GM12872 (cell line): ENCODE data around the gene LMO1.

ENCODE experiments used
- TF ChIP-seq, protein P1 (sequence below): IDR thresholded peaks from 3 replicates; pipeline ENCODE4 v1.5.1; 2011; ENCODE audit warnings: low read depth, mild to moderate bottlenecking, low read length, moderate library complexity; ENCODE audit not compliant: insufficient read depth

The LMO1 gene

GRCh38 chr11:8221917-8222495 lies 41.7 kb downstream of the LMO1 start:
- TF ChIP-seq, protein P1, sequence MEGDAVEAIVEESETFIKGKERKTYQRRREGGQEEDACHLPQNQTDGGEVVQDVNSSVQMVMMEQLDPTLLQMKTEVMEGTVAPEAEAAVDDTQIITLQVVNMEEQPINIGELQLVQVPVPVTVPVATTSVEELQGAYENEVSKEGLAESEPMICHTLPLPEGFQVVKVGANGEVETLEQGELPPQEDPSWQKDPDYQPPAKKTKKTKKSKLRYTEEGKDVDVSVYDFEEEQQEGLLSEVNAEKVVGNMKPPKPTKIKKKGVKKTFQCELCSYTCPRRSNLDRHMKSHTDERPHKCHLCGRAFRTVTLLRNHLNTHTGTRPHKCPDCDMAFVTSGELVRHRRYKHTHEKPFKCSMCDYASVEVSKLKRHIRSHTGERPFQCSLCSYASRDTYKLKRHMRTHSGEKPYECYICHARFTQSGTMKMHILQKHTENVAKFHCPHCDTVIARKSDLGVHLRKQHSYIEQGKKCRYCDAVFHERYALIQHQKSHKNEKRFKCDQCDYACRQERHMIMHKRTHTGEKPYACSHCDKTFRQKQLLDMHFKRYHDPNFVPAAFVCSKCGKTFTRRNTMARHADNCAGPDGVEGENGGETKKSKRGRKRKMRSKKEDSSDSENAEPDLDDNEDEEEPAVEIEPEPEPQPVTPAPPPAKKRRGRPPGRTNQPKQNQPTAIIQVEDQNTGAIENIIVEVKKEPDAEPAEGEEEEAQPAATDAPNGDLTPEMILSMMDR, result no peak

DNA sequence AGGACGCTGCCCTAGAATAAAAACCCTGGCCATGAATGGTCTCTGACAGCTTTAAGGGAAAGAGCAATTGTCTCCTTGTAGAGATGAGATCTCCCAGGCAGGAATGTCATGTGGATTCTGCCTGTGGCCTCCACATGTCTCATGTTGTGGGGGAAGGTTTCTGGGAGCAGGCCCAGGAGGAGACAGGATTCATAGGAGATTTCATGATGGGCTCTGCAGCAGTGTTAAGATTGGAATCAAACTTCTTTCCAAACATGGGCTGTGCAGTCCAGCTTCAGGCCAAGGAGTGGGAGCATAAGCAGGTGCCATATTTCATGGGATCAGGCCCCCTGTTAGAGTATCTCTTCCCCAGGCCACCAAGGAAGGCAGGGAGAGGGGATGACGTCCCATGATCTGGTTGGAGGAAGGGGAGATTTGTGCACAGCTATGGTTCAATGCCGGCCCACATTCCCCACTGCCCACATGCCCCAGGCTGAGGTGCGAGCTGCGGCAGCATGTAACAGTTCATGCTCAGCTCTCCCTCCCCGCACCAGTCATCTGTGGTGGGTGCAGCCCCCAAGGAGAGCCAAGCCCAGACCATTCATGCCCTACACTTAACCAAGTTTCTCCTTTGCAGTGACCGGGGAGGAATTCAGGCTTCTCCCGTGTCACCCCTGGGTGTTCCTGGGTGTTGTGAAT lies 42.5 kb downstream of the LMO1 start:
- TF ChIP-seq, protein P1, result no peak

DNA sequence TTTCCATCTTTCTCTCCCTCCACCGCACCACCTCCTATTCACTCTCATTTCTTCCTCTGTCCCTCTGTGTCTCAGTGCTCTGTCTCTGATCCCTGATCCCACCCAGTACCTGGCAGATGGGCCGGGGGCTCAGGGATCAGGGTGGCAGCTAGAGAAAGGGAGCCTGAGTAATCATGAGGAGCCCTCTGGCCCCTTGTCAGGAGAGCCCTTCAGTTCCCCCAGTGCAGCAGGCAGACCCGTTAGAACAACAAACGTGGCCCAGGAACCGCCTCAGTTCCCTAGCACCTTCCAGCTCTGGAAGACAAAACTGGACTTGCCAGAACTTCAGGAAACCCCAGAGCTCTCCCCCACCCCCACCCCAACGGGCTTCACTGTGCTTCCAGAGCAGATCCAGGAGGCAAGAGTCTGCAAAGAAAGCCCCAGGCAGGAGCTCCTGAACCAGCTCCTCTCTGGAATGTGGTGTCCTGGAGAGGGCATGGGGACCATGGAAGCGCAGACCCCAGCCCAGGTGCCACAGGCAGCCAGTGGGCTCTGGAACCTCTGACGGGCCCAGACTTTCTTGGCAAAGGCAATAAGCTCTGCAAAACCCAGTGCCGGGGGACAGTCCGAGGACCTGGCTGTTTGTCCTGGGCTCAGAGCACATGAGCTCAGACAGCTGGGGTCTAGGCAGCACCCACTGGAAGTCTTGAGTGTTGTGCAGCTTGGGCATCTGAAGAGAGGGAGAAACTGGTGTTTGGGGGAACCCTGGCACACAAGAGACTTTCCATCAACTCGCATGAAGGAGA lies 43.2 kb downstream of the LMO1 start:
- TF ChIP-seq, protein P1, result no peak

DNA sequence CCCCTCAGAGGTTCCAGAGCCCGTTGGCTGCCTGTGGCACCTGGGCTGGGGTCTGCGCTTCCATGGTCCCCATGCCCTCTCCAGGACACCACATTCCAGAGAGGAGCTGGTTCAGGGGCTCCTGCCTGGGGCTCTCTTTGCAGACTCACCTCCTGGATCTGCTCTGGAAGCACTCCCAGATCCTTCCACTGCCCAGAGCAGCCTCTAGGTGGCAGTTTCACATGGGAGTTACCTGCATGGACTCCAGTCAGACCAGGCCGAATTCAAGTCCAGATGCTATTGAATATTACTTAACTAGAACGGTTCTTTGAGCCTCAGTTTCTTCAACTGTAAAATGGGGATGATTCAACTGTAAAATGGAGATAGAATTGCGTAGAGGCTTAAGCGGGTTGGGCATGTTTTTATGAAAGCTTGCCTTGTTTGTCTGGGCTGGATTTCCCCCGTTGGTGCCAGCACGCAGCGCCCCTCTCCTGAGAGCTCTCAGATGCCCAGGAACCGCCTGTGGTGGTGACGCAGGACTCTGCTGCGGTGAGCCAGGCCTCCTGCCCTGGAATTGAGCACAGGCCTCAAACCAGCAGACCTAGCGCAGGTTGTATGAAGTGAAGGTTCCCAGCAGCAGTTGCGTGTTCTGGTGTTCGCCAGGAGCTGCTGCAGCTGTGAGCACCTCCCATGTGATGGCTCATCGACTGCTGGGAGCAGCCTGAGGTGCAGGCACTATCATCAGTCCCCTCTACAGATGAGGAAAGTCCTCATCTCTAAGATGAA lies 44.2 kb downstream of the LMO1 start:
- TF ChIP-seq, protein P1, result peak; percentile 86

GRCh38 chr11:8218840-8219239 lies 44.8 kb downstream of the LMO1 start:
- TF ChIP-seq, protein P1, result no peak

DNA sequence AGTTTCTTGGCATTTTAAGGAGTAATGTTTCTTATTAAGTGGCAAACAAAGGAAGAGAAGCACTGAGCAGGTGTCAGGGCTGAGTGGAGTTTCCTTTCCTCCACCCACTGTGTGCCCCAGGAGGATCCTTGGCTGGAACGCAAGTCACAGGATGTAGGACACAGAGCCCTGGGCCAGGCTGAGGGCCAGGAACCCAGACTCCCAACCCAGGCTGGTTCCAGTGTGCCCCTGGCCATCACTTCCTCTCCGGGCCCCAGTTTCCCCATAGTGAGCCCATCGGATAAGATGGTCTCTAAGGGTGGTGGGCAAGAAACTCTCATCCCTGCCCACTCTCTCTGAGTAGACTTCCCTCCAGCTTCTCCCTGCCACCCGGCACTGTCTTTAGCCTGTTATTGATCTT lies 45.3 kb downstream of the LMO1 start:
- TF ChIP-seq, protein P1, result no peak

DNA sequence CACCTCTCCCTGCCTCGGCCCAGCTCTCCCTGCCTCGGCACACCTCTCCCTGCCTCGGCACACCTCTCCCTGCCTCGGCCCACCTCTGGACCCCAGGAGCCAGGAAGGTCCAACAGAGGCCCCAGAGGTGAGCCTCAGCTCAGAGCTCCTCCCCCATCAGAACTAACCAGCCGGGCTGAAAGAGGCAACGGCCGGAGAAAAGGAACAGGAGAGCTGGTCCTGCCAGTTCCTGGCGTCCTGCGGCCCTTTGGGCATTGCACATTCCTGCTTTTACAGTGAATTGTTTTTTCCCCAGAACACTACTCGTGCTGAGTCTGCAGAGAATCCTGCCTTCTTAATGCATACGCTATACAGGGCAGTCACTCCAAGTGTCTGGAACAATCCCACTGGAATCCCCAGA lies 45.8 kb downstream of the LMO1 start:
- TF ChIP-seq, protein P1, result no peak
